HG03025 (cell line): ENCODE results near the gene IKZF5.

Experiments used
- ATAC-seq: cut with Tn5 transposase; IDR thresholded peaks from one replicate; pipeline ENCODE4 v1.9.1; 2021; ENCODE audit warnings: mild to moderate bottlenecking, moderate library complexity; ENCODE audit not compliant: unreplicated experiment, low FRiP score

IKZF5 gene

DNA sequence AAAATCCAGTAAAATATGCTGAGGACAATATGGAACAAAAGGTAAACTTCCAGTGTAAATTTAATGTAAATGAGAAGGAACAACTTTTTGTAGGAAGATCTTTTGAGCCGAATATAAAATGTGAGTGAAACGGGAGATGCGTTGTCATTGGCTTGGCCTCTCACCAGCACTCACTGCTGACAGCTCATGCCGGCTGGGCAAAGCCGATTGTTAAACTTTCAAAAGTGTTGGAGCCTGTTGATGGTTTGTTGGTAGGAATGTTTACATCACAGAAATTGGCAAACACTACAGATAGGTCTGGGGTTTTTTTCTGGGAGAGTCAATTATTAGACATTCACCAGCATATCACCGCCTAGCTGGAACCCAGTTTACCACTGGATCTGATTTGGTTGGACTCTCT lies 22.3 kb downstream of the IKZF5 start:
- ATAC-seq = no peak

DNA sequence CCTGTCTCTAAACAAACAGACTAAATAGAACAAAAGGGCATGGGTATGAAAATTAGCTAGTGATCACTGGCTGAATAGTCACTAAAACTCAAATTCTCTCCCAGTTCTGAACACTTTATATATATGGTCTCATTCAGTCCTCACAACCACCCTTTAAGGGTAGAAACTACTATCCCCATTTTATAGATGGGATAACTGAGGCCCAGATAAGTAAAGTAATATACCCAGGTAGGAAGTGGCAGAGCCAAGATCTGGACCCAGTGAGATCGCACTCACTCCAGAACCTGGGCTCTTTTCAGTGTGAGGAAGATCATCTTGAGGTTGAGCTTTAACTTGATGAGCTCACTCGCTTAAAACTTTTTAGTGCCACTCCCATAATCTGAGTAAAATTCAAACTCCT lies 23.9 kb downstream of the IKZF5 start:
- ATAC-seq = no peak

DNA sequence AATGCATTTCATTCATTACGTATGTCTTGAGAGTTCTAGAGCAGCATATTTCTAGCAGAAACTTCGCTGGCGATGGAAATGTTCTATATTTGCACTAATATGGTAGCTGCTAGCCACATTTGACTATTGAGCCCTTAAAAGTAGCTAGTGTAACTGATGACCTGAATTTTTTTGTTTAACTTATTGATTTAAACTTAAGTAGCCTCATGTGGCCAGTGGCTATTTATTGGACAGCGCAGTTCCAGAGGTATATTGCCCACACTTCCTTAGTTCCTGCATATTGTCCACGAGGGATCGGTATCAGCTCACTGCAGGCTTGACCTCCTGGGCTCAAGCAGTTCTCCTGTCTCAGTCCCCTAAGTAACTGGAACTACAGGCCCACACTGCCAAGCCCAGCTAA lies 24.7 kb downstream of the IKZF5 start:
- no peak for ATAC-seq

DNA sequence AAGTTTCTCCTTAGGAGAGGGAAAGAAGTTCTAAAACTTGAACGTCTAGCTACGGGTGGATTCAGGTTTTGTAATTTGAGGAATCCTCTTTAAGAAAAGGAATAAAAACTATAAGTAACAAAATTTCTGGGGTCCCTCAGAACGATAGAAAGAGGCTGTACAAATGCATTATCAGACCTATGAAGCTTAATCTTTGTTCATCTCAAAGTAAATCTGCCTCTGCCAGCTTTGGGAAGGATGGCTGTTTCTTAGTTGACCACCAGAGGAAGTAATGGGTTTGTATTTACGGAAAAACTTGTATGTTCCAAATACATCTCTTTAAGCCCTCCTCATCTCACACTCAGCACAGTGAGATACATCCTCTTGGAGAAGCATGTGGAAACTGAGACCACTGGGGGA lies 27.5 kb downstream of the IKZF5 start:
- no peak for ATAC-seq

DNA sequence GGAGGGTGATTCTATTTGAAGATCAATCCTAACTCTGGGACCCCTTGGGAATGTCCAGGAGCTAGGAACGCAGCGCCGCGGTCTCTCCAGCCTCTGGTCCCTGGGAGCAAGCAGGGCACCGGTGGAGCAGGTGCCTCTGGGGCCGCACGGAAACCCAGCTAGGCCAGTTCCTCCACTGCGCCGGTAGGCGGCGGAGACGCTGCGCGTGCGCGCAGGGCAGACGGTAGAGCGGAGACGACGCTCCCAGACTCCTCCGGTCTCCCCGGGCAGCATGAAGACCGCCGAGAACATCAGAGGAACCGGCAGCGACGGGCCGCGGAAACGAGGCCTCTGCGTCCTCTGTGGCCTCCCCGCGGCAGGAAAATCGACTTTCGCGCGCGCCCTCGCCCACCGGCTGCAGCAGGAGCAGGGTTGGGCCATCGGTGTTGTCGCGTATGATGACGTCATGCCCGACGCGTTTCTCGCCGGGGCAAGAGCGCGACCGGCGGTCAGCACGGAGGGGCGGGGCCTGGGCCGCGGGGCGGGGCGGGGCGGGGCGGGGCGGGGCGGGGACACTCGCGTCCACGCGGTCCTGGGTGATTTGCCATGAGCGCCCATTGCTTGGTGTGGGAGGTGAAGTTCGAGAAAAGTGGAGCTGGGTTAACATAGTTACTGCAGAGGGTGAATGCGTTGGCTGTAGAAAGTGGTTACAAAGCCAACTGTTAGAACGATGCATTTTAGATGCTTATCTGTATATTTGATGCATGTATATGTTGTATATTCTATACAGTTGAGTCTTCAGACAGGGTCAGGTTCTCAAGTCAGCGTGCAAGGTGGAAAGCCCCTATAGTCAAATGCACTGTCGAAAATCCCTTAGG lies 28.2 kb downstream of the IKZF5 start, which contains the start of gene PSTK:
PSTK (plus strand) TSS at position 193 of the 857 bp plus-strand sequence; CDS start at position 272, 79 bp downstream.
- peak; percentile 96 for ATAC-seq

DNA sequence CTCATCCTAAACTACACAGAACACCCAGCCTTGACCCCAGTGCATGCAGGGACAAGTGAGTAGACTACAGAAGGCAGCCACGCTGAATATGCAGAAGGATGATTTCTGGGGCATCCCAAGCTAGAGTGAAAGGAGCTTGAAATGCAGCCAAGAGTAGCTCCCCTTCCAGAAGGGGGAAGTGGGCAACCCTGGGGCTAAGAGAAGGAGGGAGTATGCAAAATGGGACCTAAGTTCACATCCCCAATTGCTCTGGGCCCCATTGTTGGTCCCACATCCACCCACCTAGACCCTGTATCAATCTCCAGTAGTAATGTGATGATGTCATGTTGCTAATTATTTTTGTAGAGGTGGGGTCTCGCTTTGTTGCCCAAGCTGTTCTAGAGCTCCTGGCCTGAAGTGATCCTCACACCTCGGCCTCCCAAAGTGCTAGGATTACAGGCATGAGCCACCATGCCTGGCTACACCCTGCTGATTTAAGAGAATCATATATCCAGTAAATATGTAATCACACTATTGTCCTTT lies 34.0 kb downstream of the IKZF5 start:
- ATAC-seq = no peak

DNA sequence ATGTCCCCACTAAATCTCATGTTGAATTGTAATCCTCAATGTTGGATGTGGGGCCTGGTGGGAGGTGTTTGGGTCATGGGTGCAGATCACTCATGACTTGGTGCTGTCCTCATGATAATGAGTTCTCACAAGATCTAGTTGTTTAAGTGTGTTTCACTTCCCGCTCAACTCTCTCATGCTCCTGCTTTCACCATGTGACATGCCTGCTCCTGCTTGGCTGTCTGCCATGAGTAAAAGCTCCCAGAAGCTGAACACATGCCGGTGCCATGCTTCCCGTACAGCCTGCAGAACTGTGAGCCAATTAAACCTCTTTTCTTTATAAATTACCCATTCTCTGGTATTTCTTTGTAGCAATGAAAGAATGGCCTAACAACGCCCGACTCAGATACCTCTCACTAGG lies 34.6 kb downstream of the IKZF5 start:
- no peak for ATAC-seq

DNA sequence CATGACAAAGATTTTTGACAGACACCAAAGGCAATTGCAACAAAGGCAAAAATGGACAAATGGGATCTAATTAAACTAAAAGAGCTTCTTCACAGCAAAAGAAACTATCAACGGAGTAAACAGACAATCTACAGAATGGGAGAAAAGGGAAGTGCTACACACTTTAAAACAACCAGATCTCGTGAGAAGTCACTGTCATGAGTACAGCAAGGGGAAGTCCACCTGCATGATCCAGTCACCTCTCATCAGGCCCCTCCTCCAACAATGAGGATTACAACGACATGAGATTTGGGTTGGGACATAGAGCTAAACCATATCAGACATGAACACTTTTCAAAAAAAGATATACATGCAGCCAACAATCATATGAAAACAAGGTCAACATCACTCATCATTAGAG lies 39.9 kb downstream of the IKZF5 start:
- ATAC-seq = no peak

DNA sequence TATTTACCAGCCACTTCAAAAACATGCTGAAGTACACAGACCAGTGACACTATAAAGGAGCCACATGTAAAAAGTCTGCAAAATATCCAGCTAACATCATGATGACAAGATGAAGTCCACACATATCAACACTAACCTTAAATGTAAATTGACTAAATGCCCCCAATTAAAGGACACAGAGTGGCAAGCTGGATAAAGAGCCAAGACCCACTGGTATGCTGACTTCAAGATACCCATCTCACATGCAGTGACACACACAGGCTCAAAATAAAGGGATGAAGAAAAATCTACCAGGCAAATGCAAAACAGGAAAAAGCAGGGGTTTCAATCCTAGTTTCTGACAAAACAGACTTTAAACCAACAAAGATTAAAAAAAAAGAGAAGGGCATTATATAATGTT lies 41.7 kb downstream of the IKZF5 start:
- ATAC-seq = no peak

DNA sequence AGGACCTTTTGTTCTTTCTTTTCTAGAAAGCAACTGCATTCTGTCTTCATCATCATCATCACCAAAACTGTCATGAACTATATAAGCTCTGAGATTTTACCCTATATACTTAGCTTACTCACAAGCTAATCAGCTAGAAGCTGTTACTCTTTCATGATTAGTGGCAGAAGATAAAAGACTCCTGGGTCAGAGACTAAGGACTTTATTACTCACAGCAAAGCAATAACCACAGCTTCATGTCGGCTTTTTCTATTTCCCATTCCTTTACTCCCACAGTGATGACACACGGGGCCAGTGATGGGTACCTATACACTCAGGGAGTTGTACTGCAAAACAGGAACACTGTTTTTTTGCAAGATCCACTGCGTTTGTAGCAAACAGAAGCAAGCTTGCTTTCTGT lies 46.2 kb downstream of the IKZF5 start:
- ATAC-seq = no peak

DNA sequence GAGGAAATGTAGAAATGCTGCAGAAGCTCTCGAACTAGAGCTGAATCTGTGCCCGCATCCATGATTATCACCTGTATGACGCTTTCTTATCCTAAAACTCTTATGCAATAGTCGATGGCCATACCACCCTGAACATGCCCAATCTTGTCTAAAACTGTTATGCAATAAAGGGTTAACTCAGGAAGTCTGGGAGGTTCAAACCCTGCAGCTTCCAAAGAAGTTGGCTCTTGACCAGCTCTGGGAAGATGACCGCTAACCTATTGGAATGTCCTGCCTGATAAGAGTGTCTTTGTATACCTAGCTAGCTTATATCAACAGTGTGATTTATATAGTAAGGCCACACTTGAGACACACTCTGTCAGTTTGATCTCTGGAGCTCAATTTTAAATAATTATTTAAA lies 51.1 kb downstream of the IKZF5 start:
- ATAC-seq = no peak

DNA sequence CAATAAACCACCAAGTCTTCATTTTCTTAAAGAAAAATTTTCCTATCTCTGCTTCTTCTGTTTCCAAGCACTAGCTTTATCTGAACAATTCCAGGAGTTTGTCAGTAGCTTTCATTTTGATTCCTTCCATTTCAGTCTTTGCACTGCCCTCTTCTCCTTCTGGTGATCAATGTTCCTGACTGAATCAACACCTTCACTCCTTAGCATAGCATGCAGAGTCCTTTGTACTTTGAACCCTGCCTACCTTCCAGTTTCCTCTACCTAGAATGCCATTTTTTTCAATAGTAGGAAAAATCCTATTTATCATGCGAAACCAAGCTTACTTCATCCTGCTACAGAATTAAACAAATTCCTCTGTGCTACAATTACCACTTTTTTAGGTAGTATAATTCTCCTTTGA lies 52.7 kb downstream of the IKZF5 start:
- no peak for ATAC-seq

DNA sequence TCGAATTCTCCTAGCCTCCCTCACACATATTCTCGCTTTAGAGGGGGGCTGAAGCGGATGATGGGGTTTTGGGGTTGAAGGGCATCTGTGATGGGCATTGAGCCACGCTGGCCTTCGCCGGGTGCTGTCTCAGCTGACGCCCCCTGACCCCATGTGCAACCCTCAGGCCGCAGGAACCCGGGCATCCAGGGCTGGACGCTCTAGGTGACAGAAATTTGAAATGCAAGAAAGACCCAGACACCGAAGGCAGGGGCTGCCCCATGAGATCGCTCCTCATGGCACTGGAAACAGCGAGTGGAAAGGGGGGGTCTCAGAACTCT lies 53.9 kb downstream of the IKZF5 start:
- ATAC-seq = no peak

DNA sequence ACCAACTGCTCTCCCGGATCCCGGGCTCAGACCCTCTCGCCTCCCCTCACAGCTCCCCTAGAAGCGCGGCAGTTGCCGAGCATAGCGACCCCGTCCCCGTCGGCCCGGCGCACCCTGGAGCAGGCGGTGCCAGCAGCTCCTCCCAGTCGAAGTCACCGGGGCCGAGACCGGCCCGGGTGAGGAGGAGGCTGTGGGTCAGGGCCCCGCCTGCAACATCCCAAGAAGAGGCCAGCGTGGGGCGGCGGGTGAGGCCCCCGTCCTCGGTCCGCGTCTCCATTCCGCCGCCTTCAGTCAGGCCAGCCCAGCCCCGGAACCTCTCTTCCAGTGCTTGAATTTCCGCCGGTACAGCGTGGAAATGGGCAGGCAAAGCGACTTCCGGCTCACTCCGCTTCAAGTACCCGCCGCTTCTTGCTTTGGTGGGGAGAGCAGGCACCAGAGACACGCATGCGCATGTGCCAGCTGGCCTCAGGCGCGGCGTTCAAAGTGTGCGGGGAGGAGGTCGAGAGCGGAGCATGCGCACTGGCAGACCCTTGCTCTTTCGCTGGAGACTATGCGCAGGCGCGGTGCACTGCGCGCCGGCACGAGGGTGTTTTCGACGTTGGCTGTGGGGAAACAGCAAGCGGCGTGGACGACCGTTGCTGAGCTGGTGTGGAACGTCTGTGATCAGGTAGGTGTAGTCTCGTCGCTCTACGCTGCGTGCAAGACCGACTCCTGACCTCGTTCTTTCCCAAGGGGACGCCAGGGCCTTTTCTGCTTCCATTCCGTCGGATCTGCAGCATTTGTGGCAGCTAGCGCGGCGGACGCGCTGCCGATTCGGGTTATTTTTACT lies 54.5 kb downstream of the IKZF5 start, which contains the start of gene C10orf88:
C10orf88 (minus strand) TSS at position 326 of the 829 bp plus-strand sequence; CDS start at position 277, 49 bp downstream.
- peak; percentile 98 for ATAC-seq

DNA sequence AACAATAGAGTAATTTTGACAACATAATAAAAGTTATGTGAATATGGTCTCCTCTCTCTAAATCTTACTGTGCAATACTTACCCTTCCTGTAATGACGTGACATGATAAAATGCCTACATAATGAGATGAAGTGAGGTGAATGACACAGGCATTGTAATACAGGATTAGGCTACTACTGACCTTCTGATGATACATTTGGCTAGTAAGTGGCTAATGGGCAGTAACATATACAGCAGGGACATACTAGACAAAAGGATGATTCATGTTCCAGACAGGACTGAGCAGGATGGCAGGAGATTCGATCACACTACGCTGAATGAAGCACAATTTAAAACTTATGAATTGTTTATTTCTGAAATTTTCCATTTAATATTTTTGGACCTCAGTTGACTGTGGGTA lies 59.3 kb downstream of the IKZF5 start:
- no peak for ATAC-seq
